GM21367 (cell line): ENCODE measurements around the gene TLNRD1.
"Not testable (repeated sequence)": the region's sequence is repeated elsewhere in the genome, so short reads cannot be mapped to it uniquely, and the experiment has no call there.

Experiments
- ATAC-seq: cut with Tn5 transposase; IDR thresholded peaks from one replicate; pipeline ENCODE4 v1.9.1; 2021; ENCODE audit not compliant: unreplicated experiment

Gene TLNRD1

GRCh38 chr15:81000624-81001151 is at the start of gene TLNRD1:
TSS of gene TLNRD1 (plus strand) at chr15:81000923. CDS start at chr15:81002272, 1,349 bp downstream.
- peak; percentile 45 for ATAC-seq

GRCh38 chr15:80951941-80952340 is 48.8 kb upstream of the TLNRD1 start:
- no peak for ATAC-seq

GRCh38 chr15:80953001-80953952 is 47.4 kb upstream of the TLNRD1 start:
- ATAC-seq, result no peak

- no peak for ATAC-seq
These were observed 46.6 kb upstream of the TLNRD1 start for GRCh38 chr15:80953953-80954778.

- ATAC-seq, result not testable (repeated sequence)
These were observed 44.9 kb upstream of the TLNRD1 start for GRCh38 chr15:80955571-80956452.

- no peak for ATAC-seq
These were observed 43.2 kb upstream of the TLNRD1 start for GRCh38 chr15:80957556-80957955.

GRCh38 chr15:80957976-80958375 is 42.7 kb upstream of the TLNRD1 start:
- ATAC-seq, result no peak

- no peak for ATAC-seq
These were observed 41.8 kb upstream of the TLNRD1 start for GRCh38 chr15:80958818-80959495.

GRCh38 chr15:80965454-80965853 is 35.3 kb upstream of the TLNRD1 start:
- ATAC-seq, result not testable (repeated sequence)

- no peak for ATAC-seq
These were observed 34.1 kb upstream of the TLNRD1 start for GRCh38 chr15:80966431-80967197.

GRCh38 chr15:80967451-80967850 is 33.3 kb upstream of the TLNRD1 start:
- no peak for ATAC-seq

GRCh38 chr15:80967991-80968510 is 32.7 kb upstream of the TLNRD1 start:
- ATAC-seq, result no peak

GRCh38 chr15:80969316-80969715 is 31.4 kb upstream of the TLNRD1 start:
- no peak for ATAC-seq

- no peak for ATAC-seq
These were observed 30.6 kb upstream of the TLNRD1 start for GRCh38 chr15:80970018-80970657.

- no peak for ATAC-seq
These were observed 30.1 kb upstream of the TLNRD1 start for GRCh38 chr15:80970658-80971057.

- no peak for ATAC-seq
These were observed 29.6 kb upstream of the TLNRD1 start for GRCh38 chr15:80971143-80971542.

- no peak for ATAC-seq
These were observed 28.4 kb upstream of the TLNRD1 start for GRCh38 chr15:80972276-80972675.

GRCh38 chr15:80974914-80975313 is 25.8 kb upstream of the TLNRD1 start:
- ATAC-seq, result no peak
